ENCODE data around the gene MYO5A. TPM values are rescaled to one million over a fixed set of nuclear protein-coding genes. Genes with fewer than 3 reads are reported as not detected.

Gene MYO5A
- total and polyA plus RNA-seq, 9 of the 15 experiments (the other 6 are each of a cell fraction or from before 2014, with no cell fraction given) = 0.03 to 0.82 (median 0.40) TPM

- no peak for TF ChIP-seq CHD4 (IDR thresholded peaks at IDR 0.05; ENCODE audit: insufficient read depth, insufficient replicate concordance, low read depth, low read length, poor library complexity, severe bottlenecking)
- no peak for TF ChIP-seq TEAD2 (tag; IDR thresholded peaks at IDR 0.05)
Measured at GRCh38 chr15:52352086-52352485, 176.6 kb downstream of the MYO5A start (continued).

- ATAC-seq = no peak
- POLR2A ChIA-PET = no interaction called here
- Histone ChIP-seq H3K36me3 (ENCODE audit: control insufficient read depth, insufficient read depth, low read length) (no peaks in the 10 kb centered on the region), H3K9me1 (ENCODE audit: control insufficient read depth, insufficient read depth, low read length) (no peaks in the 10 kb centered on the region), H3K4me1 (replicated peaks in 1 of 2; ENCODE audit: control insufficient read depth in 2 of 2, insufficient read depth in 2 of 2, low read length in 2 of 2) (no peaks in the 10 kb centered on the region), H3K79me2 (ENCODE audit: control insufficient read depth, insufficient read depth, low read length) (no peaks in the 10 kb centered on the region), H3K9me3 (replicated peaks; ENCODE audit: control insufficient read depth, insufficient read depth, low read depth, low read length) (no peaks in the 10 kb centered on the region), H3K27ac (ENCODE audit: extremely low read depth, low read depth, low read length) (no peak overlapping the region), H4K20me1 (replicated peaks; ENCODE audit: control insufficient read depth, insufficient read depth, low read length) (no peaks in the 10 kb centered on the region), H3K4me2 (ENCODE audit: insufficient read depth, low read length) (no peak overlapping the region), H3K4me3 (no peak overlapping the region), H3K27me3 (ENCODE audit: control insufficient read depth in 2 of 2, insufficient read depth in 2 of 2, low read length in 2 of 2) (peaks cover 0 to 6% of the 10 kb centered on the region in 2 experiments; a peak in 3 of 5 replicates), H2AFZ (ENCODE audit: low read depth, low read length) (no peak overlapping the region), H3K9ac (ENCODE audit: insufficient read depth in 1 of 2, low read depth in 2 of 2, low read length in 2 of 2) (no peak overlapping the region)
- WGBS (ENCODE audit: insufficient coverage, low coverage, missing lambda C conversion rate) = 4% methylated on average over 9 of the region's 9 CpGs
- DNase-seq (ENCODE audit: extremely low read depth in 1 of 4, low spot score in 3 of 4) = no peak
- CTCF ChIA-PET (ENCODE audit: low intra/inter-chr PET ratio) = interaction anchor here (0.5 kb wide), 1 partner anchor 9 kb away, joined by 3 read pairs; no protein-coding TSS in a partner anchor
- BruUV-seq (replicated peaks) = no TSS peak
- intact Hi-C loops (cut with micrococcal nuclease) = no loop called here
- in situ Hi-C loops (cut with MboI) = no loop called here
- TF ChIP-seq E4F1 (CRISPR knock-in tag; IDR thresholded peaks at IDR 0.05; ENCODE audit: borderline replicate concordance) = no peak
- TF ChIP-seq CBX3 (IDR thresholded peaks at IDR 0.05; ENCODE audit: borderline replicate concordance in 1 of 2, low read length in 2 of 2) = no peak
- no peak for TF ChIP-seq BRF2 (IDR thresholded peaks at IDR 0.05; ENCODE audit: borderline replicate concordance, insufficient read depth, insufficient read length)
- TF ChIP-seq ZNF639 (CRISPR knock-in tag; conservative IDR thresholded peaks at IDR 0.05 in 1 of 2, IDR thresholded peaks at IDR 0.05 in 1 of 2) = no peak
- no peak for TF ChIP-seq TFAP4 (CRISPR knock-in tag; IDR thresholded peaks at IDR 0.05; ENCODE audit: borderline replicate concordance)
- TF ChIP-seq ZNF354B (CRISPR knock-in tag; IDR thresholded peaks at IDR 0.05) = no peak
- TF ChIP-seq CEBPB (tag; IDR thresholded peaks at IDR 0.05) = peak; percentile 15; the same call in 1 of the 2 replicates
- FAIRE-seq = no peak
Measured at GRCh38 chr15:52351206-52351908, 177.3 kb downstream of the MYO5A start.

All from K562 (cell line).